ENCODE measurements around the gene TMPRSS9. TPM values are rescaled to one million over a fixed set of nuclear protein-coding genes. Genes with fewer than 3 reads are reported as not detected.

The TMPRSS9 gene
- total RNA-seq, 1 donor from 2014 or later: not detected

Other genes starting within 250 kb of the TMPRSS9 start
- 126 and 139 TPM in 2 replicates for gene AP3D1, start 208.7 kb upstream of the TMPRSS9 start, total RNA-seq
- gene DOT1L, start 196.3 kb upstream of the TMPRSS9 start, total RNA-seq: 70.1 and 73.4 TPM in 2 replicates
- gene PLEKHJ1, start 123.9 kb upstream of the TMPRSS9 start, total RNA-seq: 64.7 and 65.7 TPM in 2 replicates
- 136 and 141 TPM in 2 replicates for gene SF3A2, start 123.4 kb upstream of the TMPRSS9 start, total RNA-seq
- gene AMH, start 110.9 kb upstream of the TMPRSS9 start, total RNA-seq: 3.6 and 5.4 TPM in 2 replicates
- not detected in 2 replicates for gene JSRP1, start 103.8 kb upstream of the TMPRSS9 start, total RNA-seq
- 1.2 TPM in 2 replicates for gene PEAK3, start 78.1 kb upstream of the TMPRSS9 start, total RNA-seq
- 0.32 and 0.41 TPM in 2 replicates for gene LINGO3, start 52.1 kb upstream of the TMPRSS9 start, total RNA-seq
- 119 and 122 TPM in 2 replicates for gene LSM7, start 31.7 kb upstream of the TMPRSS9 start, total RNA-seq
- 81.9 and 88.7 TPM in 2 replicates for gene SPPL2B, start 31.6 kb upstream of the TMPRSS9 start, total RNA-seq
- 67.4 and 74.6 TPM in 2 replicates for gene TIMM13, start 67.3 kb downstream of the TMPRSS9 start, total RNA-seq
- gene LMNB2, start 96.7 kb downstream of the TMPRSS9 start, total RNA-seq: 93.1 and 95.0 TPM in 2 replicates
- gene GADD45B, start 115.9 kb downstream of the TMPRSS9 start, total RNA-seq: 72.4 and 85.8 TPM in 2 replicates